Measurements from ENCODE around the gene IGHMBP2.

DNA sequence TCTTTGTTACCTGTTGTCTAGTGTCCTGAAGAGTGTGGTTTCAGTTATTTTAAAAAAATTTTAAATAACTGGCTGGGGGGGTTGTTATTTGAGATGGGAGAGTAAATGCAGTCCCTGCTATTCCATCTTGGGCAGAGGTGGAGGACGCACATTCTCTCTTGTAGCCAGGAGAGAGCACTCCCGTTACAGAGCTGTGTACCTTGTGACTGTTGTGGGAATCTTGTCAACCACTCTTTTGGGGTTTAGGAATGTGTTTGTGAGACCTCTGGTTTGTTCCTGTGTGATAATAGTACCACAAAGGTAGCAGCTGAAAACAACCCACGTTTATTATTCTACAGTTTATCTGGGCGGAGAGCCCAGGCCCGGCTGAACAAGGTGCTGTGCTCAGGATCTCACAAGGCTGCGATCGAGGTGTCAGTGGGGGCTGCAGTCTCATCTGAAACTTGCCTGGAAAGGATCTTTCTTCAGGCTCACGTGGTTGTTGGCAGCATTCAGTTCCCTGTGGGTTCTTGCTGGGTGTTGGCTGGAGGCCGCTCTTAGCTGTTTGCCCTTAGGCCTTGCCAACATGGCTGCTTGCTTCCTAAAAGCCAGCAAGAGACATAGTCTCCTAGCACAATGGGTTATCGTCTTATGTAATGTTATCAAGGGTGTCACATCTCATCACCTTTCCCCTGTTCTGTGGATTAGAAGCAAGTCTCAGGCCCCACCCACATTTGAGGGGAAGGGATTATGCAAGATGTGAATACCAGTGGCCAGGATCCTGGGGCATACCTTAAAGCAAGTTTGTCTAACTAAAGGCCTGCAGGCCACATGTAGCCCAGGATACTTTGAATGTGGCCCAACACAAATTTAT is 20.6 kb downstream of the IGHMBP2 start:
- no peak for TF ChIP-seq POLR2A (IDR thresholded peaks at IDR 0.05)
- TF ChIP-seq, protein P1, sequence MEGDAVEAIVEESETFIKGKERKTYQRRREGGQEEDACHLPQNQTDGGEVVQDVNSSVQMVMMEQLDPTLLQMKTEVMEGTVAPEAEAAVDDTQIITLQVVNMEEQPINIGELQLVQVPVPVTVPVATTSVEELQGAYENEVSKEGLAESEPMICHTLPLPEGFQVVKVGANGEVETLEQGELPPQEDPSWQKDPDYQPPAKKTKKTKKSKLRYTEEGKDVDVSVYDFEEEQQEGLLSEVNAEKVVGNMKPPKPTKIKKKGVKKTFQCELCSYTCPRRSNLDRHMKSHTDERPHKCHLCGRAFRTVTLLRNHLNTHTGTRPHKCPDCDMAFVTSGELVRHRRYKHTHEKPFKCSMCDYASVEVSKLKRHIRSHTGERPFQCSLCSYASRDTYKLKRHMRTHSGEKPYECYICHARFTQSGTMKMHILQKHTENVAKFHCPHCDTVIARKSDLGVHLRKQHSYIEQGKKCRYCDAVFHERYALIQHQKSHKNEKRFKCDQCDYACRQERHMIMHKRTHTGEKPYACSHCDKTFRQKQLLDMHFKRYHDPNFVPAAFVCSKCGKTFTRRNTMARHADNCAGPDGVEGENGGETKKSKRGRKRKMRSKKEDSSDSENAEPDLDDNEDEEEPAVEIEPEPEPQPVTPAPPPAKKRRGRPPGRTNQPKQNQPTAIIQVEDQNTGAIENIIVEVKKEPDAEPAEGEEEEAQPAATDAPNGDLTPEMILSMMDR (IDR thresholded peaks at IDR 0.05) = no peak
- peak in 1 of 4 donors; percentile 31 for TF ChIP-seq POLR2AphosphoS5 (IDR thresholded peaks at IDR 0.05)

All from sigmoid colon (tissue), 4 donors.